Adrenal gland (tissue), 5 donors: ENCODE measurements around the gene RAI14.

Experiments used
- POLR2A ChIP-seq, 2 donors: fragments of 450-650 bp; IDR thresholded peaks; one replicate each; pipeline ENCODE4 v1.6.1; 2017; ENCODE audit warnings: antibody characterized with exemption in 2 of 2, mild to moderate bottlenecking in 2 of 2, moderate library complexity in 1 of 2
- TF ChIP-seq, protein P1 (sequence below), 6 experiments: fragments of 450-650 bp in 4 of 6; fragments of 200-600 bp in 2 of 6; sonication (generic) in 1 of 6; IDR thresholded peaks; 1 replicate in 5 of 6; 2 replicates in 1 of 6; pipeline versions ENCODE4 v1.5.1 to v1.8.0; 2016 to 2021; ENCODE audit warnings: antibody characterized with exemption in 6 of 6, mild to moderate bottlenecking in 2 of 6, moderate library complexity in 1 of 6
- donor health status: DM: no; HTN: no; CAD: no.

DNA sequence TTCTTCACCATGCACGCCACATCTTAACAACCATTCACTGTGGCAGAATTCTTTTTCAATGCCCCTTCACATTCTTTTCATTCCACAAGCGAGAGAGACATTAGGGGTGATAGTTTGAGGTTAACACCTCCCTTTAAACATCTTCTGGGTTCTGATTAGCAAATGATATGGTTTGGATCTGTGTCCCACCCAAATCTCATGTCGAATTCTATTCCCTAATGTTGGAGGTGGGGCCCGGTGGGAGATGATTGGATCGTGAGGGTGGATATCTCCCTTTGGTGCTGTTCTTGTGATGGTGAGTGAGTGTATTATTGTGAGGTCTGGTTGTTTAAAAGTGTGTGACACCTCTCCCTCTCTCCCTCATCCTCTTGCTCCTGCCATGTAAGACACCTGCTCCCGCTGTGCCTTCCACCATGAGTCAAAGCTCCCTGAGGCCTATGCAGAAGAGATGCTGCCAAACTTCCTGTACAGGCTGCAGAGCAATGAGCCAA, 46.1 kb upstream of the RAI14 start:
- TF ChIP-seq, protein P1, sequence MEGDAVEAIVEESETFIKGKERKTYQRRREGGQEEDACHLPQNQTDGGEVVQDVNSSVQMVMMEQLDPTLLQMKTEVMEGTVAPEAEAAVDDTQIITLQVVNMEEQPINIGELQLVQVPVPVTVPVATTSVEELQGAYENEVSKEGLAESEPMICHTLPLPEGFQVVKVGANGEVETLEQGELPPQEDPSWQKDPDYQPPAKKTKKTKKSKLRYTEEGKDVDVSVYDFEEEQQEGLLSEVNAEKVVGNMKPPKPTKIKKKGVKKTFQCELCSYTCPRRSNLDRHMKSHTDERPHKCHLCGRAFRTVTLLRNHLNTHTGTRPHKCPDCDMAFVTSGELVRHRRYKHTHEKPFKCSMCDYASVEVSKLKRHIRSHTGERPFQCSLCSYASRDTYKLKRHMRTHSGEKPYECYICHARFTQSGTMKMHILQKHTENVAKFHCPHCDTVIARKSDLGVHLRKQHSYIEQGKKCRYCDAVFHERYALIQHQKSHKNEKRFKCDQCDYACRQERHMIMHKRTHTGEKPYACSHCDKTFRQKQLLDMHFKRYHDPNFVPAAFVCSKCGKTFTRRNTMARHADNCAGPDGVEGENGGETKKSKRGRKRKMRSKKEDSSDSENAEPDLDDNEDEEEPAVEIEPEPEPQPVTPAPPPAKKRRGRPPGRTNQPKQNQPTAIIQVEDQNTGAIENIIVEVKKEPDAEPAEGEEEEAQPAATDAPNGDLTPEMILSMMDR (IDR thresholded peaks at IDR 0.05): no peak
- no peak for TF ChIP-seq POLR2A (IDR thresholded peaks at IDR 0.05)
